ENCODE data around the gene KCNQ2. TPM values are rescaled to one million over a fixed set of nuclear protein-coding genes. Genes with fewer than 3 reads are reported as not detected.

The KCNQ2 gene
- total RNA-seq, 2 donors from 2014 or later = 0.46 to 35.6 TPM

- Histone ChIP-seq H3K9me3 (no peaks in the 10 kb centered on the region), H3K4me3 (no peak overlapping the region), H3K27ac (no peak overlapping the region), H3K4me1 (replicated peaks) (no peaks in the 10 kb centered on the region), H3K36me3 (no peaks in the 10 kb centered on the region), H3K27me3 (replicated peaks; ENCODE audit: insufficient read depth) (peaks cover 8% of the 10 kb centered on the region)
- intact Hi-C loops (cut with DNase I) = no loop called here
- TF ChIP-seq CTCF (IDR thresholded peaks at IDR 0.05) (no peak), POLR2AphosphoS5 (IDR thresholded peaks at IDR 0.05) (no peak), POLR2A (IDR thresholded peaks at IDR 0.05) (no peak)
- no peak for DNase-seq (ENCODE audit: low spot score)
- WGBS = 96% methylated on average over 2 of the region's 2 CpGs
These were observed 20.1 kb upstream of the KCNQ2 start for GRCh38 chr20:63492518-63492917.

DNA sequence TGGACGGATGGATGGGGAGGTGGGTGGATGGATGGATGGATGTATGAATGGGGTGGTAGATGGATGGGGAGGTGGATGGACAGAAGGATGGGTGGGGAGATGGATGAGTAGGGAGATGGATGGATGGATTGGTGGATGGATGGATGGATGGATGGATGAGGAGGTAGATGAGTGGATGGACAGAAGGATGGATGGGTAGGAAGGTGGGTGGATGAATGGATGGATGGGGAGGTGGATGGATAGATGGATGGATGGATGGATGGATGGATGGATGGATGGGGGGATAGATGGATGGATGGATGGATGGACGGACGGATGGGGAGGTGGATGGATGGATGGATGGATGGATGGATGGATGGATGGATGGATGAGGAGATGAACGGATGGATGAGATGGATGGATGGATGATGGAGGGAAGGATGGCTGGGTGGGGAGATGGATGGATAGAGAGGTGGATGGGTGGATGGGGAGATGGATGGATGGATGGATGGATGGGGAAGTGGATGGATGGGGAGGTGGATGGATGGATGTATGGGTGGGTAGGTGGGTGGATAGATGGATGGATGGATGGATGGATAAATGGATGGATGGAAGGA is 19.3 kb upstream of the KCNQ2 start:
- H3K27me3 ChIP-seq (replicated peaks; ENCODE audit: insufficient read depth) = peaks cover 11% of the 10 kb centered on the region
- no peak for DNase-seq (ENCODE audit: low spot score)
- intact Hi-C loops (cut with DNase I) = no loop called here
- TF ChIP-seq POLR2AphosphoS5 (IDR thresholded peaks at IDR 0.05) = no peak
- H3K4me1 ChIP-seq (replicated peaks) = no peaks in the 10 kb centered on the region
- H3K9me3 ChIP-seq = no peaks in the 10 kb centered on the region
- WGBS = 55% methylated on average over 4 of the region's 4 CpGs
- no peak overlapping the region for H3K27ac ChIP-seq
- no peaks in the 10 kb centered on the region for H3K36me3 ChIP-seq
- no peak overlapping the region for H3K4me3 ChIP-seq

DNA sequence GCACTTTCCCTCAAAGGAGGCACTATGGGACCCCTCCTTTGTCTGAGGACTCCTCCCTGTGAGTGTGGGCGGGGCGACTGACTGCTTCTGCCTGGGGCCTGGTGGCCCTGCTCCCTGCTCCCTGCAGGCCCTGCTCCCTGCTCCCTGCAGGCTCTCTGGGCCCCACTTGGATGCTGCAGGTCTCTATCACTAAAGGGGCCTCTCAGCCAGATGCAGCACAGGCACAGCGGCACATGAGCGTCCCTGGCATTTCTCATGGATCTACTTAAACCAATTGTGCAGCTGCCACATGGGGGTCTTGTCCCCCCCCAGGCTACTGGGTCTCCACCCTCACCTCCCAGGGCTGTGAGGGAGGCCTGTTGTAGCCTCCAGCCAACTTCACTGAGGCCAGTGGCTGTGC is 18.6 kb upstream of the KCNQ2 start:
- no peaks in the 10 kb centered on the region for H3K4me1 ChIP-seq (replicated peaks)
- no peak overlapping the region for H3K4me3 ChIP-seq
- H3K9me3 ChIP-seq = no peaks in the 10 kb centered on the region
- H3K27ac ChIP-seq = no peak overlapping the region
- intact Hi-C loops (cut with DNase I) = no loop called here
- 90% methylated on average over 4 of the region's 4 CpGs for WGBS
- no peak for DNase-seq (ENCODE audit: low spot score)
- peaks cover 11% of the 10 kb centered on the region for H3K27me3 ChIP-seq (replicated peaks; ENCODE audit: insufficient read depth)
- H3K36me3 ChIP-seq = no peaks in the 10 kb centered on the region
- no peak for TF ChIP-seq CTCF (IDR thresholded peaks at IDR 0.05)
- no peak for TF ChIP-seq POLR2AphosphoS5 (IDR thresholded peaks at IDR 0.05)
- no peak for TF ChIP-seq POLR2A (IDR thresholded peaks at IDR 0.05)

DNA sequence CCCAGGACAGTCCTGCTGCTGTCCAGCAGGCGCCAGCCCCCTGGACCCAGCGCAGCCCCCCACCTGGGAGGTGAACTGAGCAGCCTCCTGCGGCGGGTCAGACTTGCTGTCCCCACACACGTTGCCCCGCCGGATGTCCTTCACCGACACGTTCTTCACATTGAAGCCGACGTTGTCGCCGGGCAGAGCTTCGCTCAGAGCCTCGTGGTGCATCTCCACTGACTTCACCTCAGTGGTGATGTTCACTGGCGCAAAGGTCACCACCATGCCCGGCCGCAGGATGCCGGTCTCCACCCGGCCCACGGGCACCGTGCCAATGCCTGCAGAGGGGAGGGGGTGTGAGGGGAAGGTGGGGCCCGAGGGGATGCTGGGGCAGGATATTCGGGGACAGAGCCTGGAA is 18.0 kb upstream of the KCNQ2 start:
- Histone ChIP-seq H3K27me3 (replicated peaks; ENCODE audit: insufficient read depth) (peaks cover 11% of the 10 kb centered on the region), H3K9me3 (no peaks in the 10 kb centered on the region), H3K27ac (no peak overlapping the region), H3K4me1 (replicated peaks) (no peaks in the 10 kb centered on the region), H3K4me3 (no peak overlapping the region), H3K36me3 (no peaks in the 10 kb centered on the region)
- 71% methylated on average over 18 of the region's 24 CpGs for WGBS
- DNase-seq (ENCODE audit: low spot score) = no peak
- intact Hi-C loops (cut with DNase I) = no loop called here
- TF ChIP-seq POLR2A (IDR thresholded peaks at IDR 0.05) = no peak

- Histone ChIP-seq H3K36me3 (no peaks in the 10 kb centered on the region), H3K27ac (no peak overlapping the region), H3K9me3 (no peaks in the 10 kb centered on the region), H3K4me3 (no peak overlapping the region), H3K27me3 (replicated peaks; ENCODE audit: insufficient read depth) (peaks cover 13% of the 10 kb centered on the region), H3K4me1 (replicated peaks) (no peaks in the 10 kb centered on the region)
- WGBS = 17% methylated on average over 63 of the region's 83 CpGs
- intact Hi-C loops (cut with DNase I) = no loop called here
- DNase-seq (ENCODE audit: low spot score) = no peak
- no peak for TF ChIP-seq POLR2AphosphoS5 (IDR thresholded peaks at IDR 0.05)
- TF ChIP-seq CTCF (IDR thresholded peaks at IDR 0.05) = no peak
- TF ChIP-seq POLR2A (IDR thresholded peaks at IDR 0.05) = no peak
These were observed 16.1 kb upstream of the KCNQ2 start for GRCh38 chr20:63488315-63489251.

All from prostate gland (tissue), 2 donors.